SKM-1 treated with dmso at 0.1 percent for 144 hours (cell line): ENCODE measurements around the gene LCP2.

Source experiments
- DNase-seq: peaks from one replicate; lab custom pipeline; 2025; ENCODE audit not compliant: unreplicated experiment; lab: John Stamatoyannopoulos, UW

LCP2 gene

DNA sequence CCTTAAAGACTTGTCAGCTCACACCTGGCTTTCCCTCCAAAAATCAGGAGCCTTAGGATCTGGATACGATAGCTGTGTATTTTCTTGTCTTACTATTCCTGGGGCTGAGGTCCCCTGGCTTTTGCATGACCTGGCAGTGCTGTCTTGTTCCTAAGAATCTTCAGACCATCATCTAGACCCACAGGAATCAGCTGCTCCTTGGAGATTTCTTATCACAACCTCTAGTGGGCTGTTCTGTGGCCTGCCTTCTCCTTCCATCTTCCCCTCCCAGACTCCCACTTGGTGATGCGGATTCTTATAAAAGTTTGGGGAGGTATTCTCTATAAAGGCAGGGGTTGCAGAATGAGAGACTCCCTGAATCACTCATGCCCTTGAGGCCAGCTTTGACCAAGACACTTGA, 21.4 kb downstream of the LCP2 start:
- DNase-seq: no peak

DNA sequence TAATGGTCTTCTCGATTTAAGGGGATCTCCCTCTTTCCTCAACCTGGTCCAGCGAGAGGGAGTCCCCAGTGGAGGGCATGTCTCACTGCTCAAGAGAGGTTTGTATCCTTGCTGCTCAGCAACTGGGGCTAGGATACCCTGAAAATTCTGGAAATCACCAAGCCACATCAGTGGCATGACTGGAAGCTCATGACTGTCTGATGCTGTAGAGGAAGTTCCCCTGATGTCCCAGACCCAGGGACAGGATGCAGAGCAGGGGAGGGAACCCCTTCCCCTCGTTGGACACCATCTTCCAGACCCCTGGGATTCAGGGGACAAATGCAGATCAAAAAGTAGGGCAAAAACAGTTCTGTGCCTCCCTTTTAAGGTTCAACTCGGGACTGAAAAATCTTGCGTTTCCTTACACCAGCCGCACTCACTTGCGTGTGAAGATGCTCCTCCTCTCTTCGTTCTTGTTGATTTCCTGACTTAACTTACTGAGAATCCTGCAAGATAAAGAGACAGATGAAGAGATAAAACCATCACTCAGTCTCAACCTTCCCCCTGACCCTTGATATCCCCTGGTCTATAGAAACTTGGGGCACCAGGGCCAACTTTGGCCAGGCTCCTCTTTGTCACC, 22.1 kb downstream of the LCP2 start:
- no peak for DNase-seq

DNA sequence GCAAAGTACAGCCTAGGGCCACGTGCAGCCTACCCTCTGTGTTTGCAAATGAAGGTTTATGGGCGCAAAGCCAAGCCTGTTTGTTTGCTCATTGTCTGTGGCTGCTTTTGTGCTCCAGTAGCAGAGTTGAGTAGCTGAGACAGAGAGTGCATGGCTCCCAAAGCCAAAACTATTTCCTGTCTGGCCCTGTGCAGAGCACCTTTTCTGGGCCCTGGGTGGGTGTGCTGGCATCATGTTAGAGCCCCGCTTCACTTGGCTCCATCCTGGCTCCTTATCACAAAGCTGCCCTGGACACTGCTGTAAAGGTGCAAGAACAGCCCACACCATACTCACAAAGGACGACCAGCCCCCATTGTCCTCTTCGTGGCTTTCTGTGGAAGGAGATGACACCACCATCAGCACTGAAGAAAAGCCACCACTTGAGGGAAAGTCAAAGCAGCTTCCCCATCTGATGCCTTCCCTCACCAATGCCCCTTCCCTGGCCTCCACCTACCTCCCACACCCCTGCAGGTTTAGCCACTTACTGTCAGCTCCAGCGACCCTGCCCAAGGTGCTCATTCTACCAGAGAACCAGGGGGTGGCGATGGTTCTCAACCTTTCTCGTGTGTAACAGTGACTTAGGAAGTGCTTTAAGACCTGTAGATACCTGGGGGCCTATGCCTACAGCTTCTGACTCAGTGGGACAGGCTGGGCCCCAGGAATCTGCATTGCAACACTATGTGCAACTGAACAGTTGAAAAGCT, 23.4 kb downstream of the LCP2 start:
- no peak for DNase-seq

DNA sequence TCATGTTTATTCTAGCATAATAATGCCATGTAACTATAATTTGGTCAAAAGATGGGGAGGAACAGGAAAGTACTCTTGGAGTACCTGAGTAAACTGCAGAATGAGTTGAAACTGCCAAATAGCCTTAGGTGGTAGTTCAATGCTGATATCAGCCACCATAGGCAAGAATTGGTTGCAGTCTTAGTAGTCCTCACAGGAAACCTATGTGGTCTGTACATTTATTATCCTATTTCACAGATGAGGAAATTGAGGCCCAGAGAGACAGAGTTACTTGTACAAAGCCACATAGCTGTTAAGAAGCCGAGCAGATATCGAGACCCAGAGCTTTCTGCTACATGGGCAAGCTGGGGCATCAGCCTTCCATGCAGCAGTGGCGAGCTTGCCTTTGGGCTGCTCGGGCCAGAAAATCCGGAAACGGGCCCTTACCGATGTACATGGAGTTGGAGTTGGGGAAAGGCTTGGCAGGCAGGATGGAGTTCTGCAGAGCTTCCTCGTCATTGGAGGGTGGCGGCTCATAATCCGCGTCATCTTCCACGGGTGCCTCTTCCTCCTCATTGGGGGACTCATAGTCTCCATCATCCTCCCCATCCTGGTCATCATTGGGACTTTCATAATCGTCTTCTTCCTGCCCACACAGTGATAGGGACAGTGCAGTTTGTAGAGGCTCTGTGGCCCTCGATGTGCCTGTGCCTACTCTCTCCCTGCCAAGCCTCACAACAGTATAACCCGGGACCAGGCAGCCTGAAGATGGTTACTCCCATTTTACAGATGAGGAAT, 27.1 kb downstream of the LCP2 start:
- DNase-seq: no peak

DNA sequence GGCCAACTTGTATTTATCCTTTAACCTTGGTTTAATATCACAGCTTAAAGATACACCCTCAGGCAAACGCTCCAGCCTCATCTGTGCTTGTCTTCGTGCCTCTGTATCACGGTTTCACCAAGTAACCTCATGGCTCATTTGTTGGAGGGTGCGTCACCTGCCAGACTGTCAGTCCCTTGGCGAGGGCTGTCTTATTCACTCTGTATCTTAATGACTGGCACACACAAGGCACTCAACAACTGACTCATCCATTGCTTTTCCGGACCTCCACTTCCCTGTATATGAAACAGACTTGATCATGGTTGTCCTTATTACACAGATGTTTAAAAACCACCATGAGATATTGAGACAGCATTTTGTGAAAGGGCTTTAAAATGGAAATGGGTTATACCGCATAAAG, 28.0 kb downstream of the LCP2 start:
- no peak for DNase-seq

DNA sequence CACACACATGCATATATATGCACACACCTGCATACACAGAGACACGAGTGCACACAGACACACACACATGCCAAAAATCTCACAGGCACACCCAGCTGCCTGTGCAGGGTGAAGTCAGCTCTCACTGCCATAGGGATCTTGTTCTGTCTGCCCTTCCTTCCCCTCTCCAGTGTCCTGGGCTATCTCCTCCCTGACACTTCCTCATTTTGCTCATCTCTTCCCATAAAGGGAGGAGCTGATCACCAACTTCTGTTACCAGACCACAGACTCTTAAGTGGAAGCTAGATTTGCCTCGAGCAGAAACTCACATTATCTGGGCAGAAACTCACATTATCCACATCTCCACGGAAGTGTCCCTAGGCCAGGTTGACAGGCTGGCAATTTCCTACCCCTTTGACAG, 28.7 kb downstream of the LCP2 start:
- peak; percentile 91 for DNase-seq

DNA sequence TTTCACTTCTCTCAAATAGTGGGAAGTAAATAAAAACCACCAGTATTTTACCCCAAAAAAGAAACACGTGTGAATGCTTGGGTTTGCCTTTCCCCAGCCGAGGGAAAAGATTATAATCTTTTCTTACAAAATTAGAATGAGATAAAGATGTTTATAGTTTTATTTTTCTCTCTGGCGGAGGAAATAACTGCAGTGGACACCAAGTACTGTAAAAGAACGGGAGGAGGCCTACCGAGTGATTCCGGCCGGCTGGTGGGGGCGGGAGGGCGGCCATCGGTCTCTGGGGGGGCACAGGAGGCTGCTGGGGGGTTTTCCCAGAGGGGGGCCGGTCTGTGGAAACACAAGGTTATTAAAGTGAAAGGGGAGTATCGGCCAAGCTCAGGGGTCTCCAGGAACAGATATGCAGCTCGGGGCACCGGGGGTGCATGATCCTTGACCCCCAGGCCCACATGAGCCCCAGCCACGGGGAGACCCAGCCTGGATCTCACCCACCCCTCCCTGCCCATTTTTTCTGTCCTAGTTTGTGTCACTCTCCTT, 29.4 kb downstream of the LCP2 start:
- DNase-seq: no peak

DNA sequence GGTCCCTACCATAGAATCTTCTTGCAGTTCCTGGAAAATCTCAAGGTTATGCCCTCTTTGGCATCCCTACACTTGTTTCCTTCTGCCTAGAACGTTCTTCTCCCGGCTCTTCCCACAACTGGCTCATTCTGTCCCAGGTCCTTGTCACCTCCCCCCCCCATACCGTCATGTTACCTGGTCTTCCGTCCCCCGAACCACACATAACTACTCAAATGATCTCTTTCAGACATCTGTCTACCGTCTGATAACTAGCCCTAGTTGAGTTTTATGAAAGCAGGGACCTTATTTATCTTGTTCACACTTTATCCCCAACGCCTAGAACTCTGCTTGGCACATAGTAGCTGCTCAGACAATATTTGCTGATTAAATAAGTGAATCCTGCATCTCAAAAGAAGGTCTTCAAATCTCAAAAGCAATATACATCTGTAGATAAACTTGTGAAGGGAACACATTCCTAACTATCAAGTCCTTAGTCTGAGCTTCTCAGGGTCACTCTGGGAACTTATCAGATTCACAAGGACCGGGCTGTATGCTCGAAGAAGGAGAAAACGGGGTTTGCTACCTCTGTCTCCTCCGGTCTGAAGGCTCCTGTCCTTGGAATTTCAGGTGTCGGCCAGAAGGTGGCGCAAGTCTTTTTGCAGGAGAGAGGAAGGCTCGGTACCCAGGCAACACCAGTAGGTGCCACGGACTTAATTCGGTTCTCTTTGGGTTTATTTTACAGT, 30.0 kb downstream of the LCP2 start:
- DNase-seq: peak; percentile 60

DNA sequence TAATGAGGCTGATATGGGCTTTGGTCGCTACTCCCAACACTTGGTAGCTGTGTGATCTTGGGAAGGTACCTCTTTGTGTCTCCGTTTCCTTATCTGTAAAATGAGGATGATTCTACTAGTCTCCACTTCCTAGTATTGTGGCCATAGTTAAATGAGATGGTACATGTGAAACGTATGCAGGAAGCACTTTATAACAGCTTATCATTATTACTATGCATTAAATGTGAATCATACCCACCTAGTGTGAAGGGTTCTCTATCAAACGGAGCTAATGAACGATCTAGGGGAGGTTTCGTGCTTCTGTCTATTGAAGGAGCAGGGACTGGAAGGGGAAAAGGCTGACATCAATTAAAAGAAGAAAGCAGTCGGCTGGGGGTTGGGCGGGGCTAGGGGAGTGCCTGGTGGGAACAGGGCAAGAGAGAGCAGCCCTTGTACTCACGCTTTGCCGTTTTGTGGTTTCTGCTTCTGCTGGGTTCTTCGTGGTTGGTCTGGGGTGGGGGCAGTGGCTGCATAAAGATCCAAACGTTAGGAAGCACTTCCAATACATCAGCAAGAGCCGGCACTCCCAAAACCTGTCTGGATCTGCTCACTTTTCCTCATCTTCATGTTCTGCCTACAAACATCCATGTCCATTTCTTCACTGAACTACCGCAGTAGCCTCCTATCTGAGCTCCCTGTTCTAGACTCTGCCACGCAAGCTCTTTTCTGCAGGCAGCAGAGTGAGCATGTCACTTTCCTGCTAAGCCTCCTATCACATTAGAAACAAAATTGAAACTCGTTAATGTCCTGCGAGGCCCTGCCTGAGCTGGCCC, 30.8 kb downstream of the LCP2 start:
- DNase-seq: no peak

DNA sequence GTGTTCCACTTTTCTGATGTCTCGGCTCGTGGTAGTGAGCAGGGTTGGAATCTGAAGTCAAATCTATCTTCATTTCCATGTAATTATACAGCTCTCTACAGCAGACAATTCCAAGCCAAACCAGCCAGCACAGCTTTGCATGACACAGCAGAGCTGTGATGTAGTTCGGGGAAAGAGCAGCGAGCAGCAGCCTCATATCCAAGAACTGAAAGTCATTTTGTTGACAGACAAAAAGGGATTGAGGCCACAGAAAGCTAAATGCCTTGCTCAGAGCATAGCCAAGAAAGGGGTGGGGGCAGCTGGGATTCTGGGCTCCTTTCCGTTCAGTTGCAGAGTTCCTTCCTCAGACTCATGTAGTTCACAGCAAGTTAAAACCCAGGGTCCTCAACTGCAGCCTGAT, 32.1 kb downstream of the LCP2 start:
- DNase-seq: no peak

DNA sequence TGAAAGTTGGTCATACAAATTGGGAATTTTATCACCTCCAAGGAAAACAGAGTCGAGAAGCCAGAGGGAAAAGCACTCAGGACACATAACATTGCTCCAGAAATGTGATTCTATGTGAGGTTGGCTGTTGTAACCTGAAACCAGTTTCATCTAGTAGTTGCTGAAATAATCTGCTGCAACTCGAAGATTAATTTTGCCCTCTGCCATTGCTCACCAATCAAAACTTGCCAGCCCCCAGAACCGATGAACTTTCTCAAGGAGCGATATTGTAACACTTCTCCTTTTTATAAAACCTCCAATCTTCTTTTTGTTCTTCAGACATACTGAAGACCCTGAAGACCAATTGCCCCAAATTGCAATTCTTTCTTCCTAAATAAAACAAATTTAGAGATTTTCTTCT, 33.7 kb downstream of the LCP2 start:
- DNase-seq: no peak

DNA sequence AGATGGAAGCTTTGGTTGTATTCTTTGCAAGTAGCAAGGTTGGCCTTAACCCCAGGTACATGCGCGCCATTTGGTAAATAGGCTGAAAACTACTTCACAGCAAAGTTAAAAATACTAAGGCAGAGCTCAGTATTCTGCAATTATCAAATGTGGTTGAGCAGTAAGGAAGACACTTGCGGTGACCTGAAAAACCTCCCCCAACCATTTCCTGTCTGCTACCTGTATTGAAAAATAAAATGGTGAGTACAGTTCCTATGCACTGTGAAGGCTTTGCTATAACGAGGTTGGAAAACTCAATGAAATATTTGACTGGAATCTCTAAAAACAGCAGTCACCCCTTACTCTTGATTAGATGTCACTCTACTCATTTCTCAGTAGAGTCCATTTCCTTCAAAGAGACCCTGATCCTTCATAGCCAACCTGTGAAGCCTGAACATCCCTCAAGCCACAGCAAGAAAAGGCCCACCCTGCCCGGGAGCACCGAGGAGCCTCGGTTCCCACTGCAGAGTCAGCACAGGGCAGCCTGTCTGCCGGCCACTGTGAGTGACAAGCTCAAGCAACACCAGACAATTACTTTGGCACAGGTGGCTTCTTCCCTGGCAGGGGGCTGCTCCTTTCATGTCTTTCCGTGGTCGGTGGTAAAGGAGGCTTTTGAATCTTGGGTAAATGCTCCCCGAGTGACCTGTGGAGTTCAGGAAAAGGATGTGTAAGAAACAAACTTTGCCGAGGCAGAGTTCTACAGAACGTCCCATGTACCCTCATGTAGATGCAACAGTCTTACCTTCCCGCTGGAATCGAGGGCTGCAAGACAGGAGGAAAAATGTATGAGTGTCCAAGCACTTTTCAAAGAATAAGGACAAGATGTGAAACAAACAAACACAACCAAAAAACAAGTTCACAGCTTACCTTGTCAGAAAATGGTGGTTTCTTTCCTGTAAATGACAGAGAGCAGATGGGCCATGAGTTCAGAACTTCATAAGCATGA, 35.2 kb downstream of the LCP2 start:
- no peak for DNase-seq

DNA sequence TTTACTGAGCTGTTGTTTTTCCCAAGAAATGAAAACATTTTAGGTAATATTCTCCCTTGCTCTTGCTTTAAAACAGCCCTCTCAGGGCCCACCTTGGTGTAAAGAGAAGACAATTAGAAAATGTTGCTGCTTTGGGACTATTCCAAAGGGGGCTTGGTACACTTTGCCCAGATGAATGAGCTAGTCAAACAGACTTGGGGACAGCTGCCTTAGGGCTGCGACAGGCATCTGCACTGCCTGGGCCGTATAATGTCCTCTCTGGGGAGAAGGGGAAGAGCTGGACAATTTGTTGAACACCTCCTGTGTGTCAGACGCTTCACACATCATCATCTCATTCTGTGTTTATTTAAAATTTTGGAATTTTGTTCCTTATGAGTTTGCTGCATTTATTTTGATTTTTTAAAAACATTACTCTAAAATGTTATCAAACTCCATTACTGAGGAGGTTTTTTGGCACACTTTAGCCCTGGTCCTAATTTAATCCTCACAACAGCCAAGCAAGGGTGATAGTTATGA, 36.0 kb downstream of the LCP2 start:
- no peak for DNase-seq

DNA sequence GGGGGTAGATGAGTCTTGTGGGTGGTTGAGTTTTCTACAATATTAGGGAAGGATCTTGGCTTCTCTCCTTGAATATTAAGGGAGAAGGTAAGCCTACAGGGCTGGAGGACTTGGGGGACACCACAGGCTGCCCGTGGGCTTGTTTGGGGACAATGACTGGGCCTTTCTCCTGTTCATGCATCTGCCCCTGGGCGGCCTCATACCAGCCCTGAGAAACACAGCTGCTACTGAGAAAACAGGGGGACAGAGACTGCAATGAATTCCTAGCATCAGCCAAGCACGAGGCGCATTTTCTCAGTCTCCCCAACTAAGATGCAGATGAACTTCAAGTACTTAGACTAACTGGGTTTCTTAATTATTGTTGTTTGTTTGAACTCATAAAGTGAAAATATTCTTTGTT, 40.2 kb downstream of the LCP2 start:
- no peak for DNase-seq

DNA sequence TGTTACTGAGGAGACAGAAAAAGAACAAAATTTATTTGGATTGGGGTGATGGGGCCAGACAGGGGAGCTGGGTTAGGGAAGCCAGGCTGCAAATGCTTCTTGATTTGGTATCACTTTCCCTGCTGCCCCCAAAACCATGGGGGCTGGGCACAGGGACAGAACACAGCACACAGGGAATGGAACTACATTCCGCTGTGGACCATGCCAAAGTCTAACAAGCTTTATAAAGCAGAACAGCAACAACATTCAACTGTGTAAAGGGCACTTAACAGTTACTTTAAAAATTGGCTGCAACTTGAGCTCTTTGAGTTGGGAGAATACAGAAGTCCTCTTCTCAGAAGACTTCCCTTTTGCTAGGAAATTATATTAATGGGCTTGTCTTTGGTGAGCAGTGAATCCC, 41.0 kb downstream of the LCP2 start:
- no peak for DNase-seq

DNA sequence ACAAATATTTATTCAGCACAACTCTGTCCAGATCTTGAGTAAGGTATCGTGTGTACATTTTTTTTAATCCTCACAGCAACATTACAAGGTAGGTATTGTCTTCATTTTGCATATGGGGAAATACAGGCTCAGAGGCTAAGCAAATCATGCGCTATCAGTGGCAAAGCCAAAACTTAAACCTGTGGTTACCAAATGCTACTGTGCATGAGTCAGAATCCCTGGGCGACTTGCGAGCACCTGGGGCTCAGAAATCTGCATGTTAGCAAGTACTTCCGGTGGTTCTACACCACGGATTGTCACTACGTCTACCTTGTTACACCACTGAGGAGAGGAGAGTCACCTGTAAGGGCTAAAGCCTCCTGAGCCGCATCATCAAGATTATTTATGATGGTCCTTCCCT, 43.5 kb downstream of the LCP2 start:
- no peak for DNase-seq

DNA sequence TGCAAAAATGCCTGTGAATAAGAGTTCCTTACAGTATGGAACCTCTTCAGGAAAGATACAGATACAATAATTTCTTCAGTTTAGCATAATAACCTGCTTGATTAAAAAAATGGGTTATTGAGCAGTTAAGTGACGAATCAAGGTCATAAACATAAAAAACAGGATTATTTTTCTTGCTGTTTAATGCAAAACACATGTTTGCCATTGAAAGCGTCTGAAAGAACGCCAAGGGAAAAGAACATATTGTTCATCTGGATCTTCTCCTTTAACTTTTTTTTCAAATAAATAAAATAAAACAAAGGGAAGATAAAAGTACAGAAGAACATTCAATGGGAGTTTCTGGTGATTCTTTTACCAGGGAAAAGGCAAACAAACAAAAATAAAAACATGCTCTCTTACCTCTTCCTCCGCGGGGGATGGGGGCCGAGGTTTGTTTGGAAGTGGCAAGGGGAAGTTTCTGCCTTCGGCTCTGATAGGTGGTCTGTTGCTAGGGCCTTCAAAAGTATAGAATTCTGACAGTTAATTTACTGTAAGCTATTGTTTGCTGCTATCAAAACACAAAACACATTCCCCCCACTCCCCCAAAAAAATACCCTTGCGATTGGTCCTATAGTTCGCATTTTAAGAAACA, 44.7 kb downstream of the LCP2 start:
- DNase-seq: no peak

DNA sequence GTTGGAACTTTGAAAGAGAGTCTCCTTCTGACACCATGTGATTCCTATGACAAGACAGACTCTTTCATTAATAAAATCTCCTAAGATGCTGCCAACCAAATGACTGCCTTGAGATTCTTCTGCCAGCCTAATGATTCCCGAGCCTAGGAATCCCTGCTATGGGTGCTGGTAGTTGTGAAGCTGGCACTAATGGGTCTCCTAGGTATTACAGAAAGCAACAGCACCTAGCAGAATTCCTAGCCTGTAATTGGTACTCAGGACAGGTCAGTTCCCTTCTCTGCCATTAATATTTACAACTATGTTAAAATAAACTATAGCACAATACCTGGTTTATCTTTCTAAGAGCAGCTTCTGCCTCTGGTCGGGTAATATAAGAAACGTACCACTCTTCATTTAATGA, 45.5 kb downstream of the LCP2 start:
- DNase-seq: no peak

DNA sequence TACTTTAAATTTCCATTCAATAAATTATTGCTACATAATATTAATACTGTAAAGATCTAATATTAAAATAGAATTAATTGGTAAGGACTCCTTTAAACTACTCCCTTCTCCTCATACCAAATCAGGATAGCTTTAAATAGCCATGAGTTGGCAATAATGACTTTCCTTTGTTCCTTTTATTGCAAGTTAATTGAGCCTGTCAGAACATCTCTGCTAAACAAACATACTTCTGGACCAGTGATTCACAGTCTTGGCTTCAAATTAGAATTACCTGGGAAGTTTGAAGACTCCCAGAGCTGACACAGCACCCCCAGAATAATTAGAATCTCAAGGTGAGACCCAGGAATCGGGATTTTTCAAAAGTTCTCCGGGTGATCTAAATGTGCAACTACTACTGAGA, 46.1 kb downstream of the LCP2 start:
- DNase-seq: no peak
